HEK293T (cell line): ENCODE data around the gene GHR.
"Not testable (repeated sequence)": the region's sequence is repeated elsewhere in the genome, so short reads cannot be mapped to it uniquely, and the experiment has no call there.

ENCODE experiments used
- ARNT ChIP-seq: fragments of 450-650 bp; IDR thresholded peaks from 2 replicates; pipeline ENCODE4 v1.6.1; 2017; ENCODE audit warnings: mild to moderate bottlenecking
- BHLHE40 ChIP-seq: fragments of 450-650 bp; IDR thresholded peaks from 2 replicates; pipeline ENCODE4 v1.6.1; 2016; ENCODE audit warnings: mild to moderate bottlenecking, moderate library complexity, borderline replicate concordance
- ELF4 ChIP-seq: fragments of 450-650 bp; IDR thresholded peaks from 2 replicates; pipeline ENCODE4 v1.6.1; 2017; ENCODE audit warnings: antibody characterized with exemption
- FOXA1 ChIP-seq: fragments of 450-650 bp; IDR thresholded peaks from 2 replicates; pipeline ENCODE4 v1.6.1; 2016; ENCODE audit warnings: mild to moderate bottlenecking
- FOXK2 ChIP-seq: fragments of 450-650 bp; IDR thresholded peaks from 2 replicates; pipeline ENCODE4 v1.6.1; 2016; ENCODE audit warnings: mild to moderate bottlenecking
- FOXM1 ChIP-seq: fragments of 450-650 bp; IDR thresholded peaks from 2 replicates; pipeline ENCODE4 v1.6.1; 2017; ENCODE audit warnings: mild to moderate bottlenecking, borderline replicate concordance
- L3MBTL2 ChIP-seq: fragments of 450-650 bp; conservative IDR thresholded peaks from 2 replicates; pipeline ENCODE4 v1.6.1; 2016; ENCODE audit warnings: mild to moderate bottlenecking
- LEF1 ChIP-seq: fragments of 450-650 bp; IDR thresholded peaks from 2 replicates; pipeline ENCODE4 v1.6.1; 2017; ENCODE audit warnings: mild to moderate bottlenecking, borderline replicate concordance
- NFRKB ChIP-seq: fragments of 450-650 bp; IDR thresholded peaks from 2 replicates; pipeline ENCODE4 v1.6.1; 2016; ENCODE audit warnings: mild to moderate bottlenecking, moderate library complexity
- SP1 ChIP-seq: fragments of 450-650 bp; IDR thresholded peaks from 2 replicates; pipeline ENCODE4 v1.6.1; 2017
- SUZ12 ChIP-seq: fragments of 450-650 bp; IDR thresholded peaks from 2 replicates; pipeline ENCODE4 v1.6.1; 2016; ENCODE audit warnings: mild to moderate bottlenecking
- TARDBP ChIP-seq: fragments of 450-650 bp; IDR thresholded peaks from 2 replicates; pipeline ENCODE4 v1.6.1; 2016
- TF ChIP-seq, protein P1 (sequence below): fragments of 450-650 bp; IDR thresholded peaks from 2 replicates; pipeline ENCODE4 v1.6.1; 2016

GRCh38 chr5:42734531-42735058 lies 311.4 kb downstream of the GHR start:
- not testable (repeated sequence) for TF ChIP-seq FOXA1, SP1, NFRKB, FOXK2, LEF1, FOXM1, SUZ12, BHLHE40, ELF4, ARNT, TARDBP, L3MBTL2
- TF ChIP-seq, protein P1, sequence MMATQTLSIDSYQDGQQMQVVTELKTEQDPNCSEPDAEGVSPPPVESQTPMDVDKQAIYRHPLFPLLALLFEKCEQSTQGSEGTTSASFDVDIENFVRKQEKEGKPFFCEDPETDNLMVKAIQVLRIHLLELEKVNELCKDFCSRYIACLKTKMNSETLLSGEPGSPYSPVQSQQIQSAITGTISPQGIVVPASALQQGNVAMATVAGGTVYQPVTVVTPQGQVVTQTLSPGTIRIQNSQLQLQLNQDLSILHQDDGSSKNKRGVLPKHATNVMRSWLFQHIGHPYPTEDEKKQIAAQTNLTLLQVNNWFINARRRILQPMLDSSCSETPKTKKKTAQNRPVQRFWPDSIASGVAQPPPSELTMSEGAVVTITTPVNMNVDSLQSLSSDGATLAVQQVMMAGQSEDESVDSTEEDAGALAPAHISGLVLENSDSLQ = not testable (repeated sequence)
